ENCODE measurements around the gene TTLL10.
"Not testable (repeated sequence)": the region's sequence is repeated elsewhere in the genome, so short reads cannot be mapped to it uniquely, and the experiment has no call there.

Gene TTLL10

GRCh38 chr1:1189111-1189510 lies 15.4 kb downstream of the TTLL10 start:
- no peak for DNase-seq

- no peak for DNase-seq
These were observed 18.1 kb downstream of the TTLL10 start for GRCh38 chr1:1191734-1192133.

- no peak for DNase-seq
These were observed 21.0 kb downstream of the TTLL10 start for GRCh38 chr1:1194723-1195122.

GRCh38 chr1:1195726-1196125 lies 22.0 kb downstream of the TTLL10 start:
- DNase-seq, result not testable (repeated sequence)

GRCh38 chr1:1196431-1197187 lies 22.9 kb downstream of the TTLL10 start:
- DNase-seq, result no peak

- no peak for DNase-seq
These were observed 23.5 kb downstream of the TTLL10 start for GRCh38 chr1:1197188-1197500.

GRCh38 chr1:1197551-1198422 lies 24.1 kb downstream of the TTLL10 start:
- DNase-seq, result no peak

- no peak for DNase-seq
These were observed 24.9 kb downstream of the TTLL10 start for GRCh38 chr1:1198423-1199140.

- no peak for DNase-seq
These were observed 25.7 kb downstream of the TTLL10 start for GRCh38 chr1:1199141-1199960.

- peak in 1 of 5 experiments; percentile 7 for DNase-seq
These were observed 26.5 kb downstream of the TTLL10 start for GRCh38 chr1:1199961-1200875.

- DNase-seq, result peak; percentile 67 to 88 (median 85)
These were observed 27.5 kb downstream of the TTLL10 start for GRCh38 chr1:1200876-1201810.

GRCh38 chr1:1202831-1203560 lies 29.3 kb downstream of the TTLL10 start:
- peak in 2 of 5 experiments; percentile 6 to 8 for DNase-seq

- DNase-seq, result peak in 2 of 5 experiments; percentile 2 to 6
These were observed 30.1 kb downstream of the TTLL10 start for GRCh38 chr1:1203561-1204424.

GRCh38 chr1:1204425-1204920 lies 30.8 kb downstream of the TTLL10 start:
- DNase-seq, result no peak

- DNase-seq, result peak in 2 of 5 experiments; percentile 3 to 7
These were observed 31.5 kb downstream of the TTLL10 start for GRCh38 chr1:1204998-1205768.

- DNase-seq, result peak in 2 of 5 experiments; percentile 3 to 6
These were observed 32.2 kb downstream of the TTLL10 start for GRCh38 chr1:1205769-1206375.
